Measurements from ENCODE around the gene THAP12.

DNA sequence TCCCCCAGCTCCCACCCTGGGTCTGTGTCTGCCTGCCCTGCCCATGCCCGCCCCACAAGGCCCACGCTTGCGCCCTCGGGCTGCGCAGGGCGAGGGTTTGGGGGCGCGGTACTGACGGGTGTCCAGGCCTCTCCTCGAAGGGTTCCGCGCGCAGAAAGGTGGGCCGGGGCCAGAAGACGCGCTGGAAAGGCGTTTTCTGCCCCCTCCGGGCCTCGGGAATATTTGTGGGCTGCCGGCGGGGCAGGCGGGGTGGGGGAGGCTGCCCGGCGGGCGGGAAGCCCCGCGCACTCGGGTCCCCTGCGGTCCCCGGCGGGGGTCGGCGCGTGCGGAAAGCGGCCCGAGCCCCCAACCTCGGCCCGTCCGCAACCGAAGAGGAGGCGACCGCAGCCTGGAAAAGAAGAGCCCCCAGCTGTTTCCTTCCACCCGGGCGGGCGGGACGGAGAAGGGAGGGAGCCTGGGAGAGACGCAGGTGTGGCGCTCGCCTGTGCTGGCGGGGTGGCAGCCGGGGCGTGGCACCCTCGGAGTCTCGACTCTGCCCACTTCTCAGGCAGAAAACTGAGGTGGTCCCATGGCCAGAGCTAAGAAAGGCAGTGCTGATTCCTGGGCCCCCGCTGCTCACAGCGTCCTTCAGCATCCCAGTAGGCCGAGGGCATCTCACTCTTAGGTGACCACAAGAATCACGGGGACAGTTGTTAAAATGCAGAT lies 59.0 kb downstream of the THAP12 start:
- TF ChIP-seq, protein P1, sequence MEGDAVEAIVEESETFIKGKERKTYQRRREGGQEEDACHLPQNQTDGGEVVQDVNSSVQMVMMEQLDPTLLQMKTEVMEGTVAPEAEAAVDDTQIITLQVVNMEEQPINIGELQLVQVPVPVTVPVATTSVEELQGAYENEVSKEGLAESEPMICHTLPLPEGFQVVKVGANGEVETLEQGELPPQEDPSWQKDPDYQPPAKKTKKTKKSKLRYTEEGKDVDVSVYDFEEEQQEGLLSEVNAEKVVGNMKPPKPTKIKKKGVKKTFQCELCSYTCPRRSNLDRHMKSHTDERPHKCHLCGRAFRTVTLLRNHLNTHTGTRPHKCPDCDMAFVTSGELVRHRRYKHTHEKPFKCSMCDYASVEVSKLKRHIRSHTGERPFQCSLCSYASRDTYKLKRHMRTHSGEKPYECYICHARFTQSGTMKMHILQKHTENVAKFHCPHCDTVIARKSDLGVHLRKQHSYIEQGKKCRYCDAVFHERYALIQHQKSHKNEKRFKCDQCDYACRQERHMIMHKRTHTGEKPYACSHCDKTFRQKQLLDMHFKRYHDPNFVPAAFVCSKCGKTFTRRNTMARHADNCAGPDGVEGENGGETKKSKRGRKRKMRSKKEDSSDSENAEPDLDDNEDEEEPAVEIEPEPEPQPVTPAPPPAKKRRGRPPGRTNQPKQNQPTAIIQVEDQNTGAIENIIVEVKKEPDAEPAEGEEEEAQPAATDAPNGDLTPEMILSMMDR (IDR thresholded peaks at IDR 0.05) = no peak
- TF ChIP-seq POLR2A (IDR thresholded peaks at IDR 0.05) = no peak

All from lower leg skin (tissue), 3 donors.